Adrenal gland (tissue), 5 donors: ENCODE data around the gene ADD3.

ENCODE experiments used
- POLR2A ChIP-seq, 2 donors: fragments of 450-650 bp; IDR thresholded peaks; one replicate each; pipeline ENCODE4 v1.6.1; 2017; ENCODE audit warnings: antibody characterized with exemption in 2 of 2, mild to moderate bottlenecking in 2 of 2, moderate library complexity in 1 of 2
- TF ChIP-seq, protein P1 (sequence below), 6 experiments: fragments of 450-650 bp in 4 of 6; fragments of 200-600 bp in 2 of 6; sonication (generic) in 1 of 6; IDR thresholded peaks; 1 replicate in 5 of 6; 2 replicates in 1 of 6; pipeline versions ENCODE4 v1.5.1 to v1.8.0; 2016 to 2021; ENCODE audit warnings: antibody characterized with exemption in 6 of 6, mild to moderate bottlenecking in 2 of 6, moderate library complexity in 1 of 6
- donor health status: DM: no; HTN: no; CAD: no.

DNA sequence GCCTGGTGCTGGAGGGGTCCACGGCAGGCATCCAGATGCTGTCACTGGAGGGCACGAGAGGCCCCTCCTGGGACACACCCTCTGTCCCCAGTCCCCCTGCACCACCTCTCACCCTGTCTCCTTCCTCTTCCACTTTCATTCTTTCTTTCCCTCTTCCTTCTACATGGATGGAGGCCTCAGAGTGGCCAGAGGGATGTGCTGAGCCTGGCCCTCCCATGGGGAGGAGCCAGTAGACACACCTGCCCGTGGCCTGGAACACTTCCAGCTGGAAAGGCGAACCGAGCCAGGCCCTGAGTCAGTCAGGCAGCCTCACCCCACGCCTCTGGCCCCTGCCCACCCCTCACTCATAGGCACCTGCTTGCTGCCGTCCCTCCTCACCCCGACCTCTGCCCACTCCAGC, 143.7 kb downstream of the ADD3 start:
- TF ChIP-seq, protein P1, sequence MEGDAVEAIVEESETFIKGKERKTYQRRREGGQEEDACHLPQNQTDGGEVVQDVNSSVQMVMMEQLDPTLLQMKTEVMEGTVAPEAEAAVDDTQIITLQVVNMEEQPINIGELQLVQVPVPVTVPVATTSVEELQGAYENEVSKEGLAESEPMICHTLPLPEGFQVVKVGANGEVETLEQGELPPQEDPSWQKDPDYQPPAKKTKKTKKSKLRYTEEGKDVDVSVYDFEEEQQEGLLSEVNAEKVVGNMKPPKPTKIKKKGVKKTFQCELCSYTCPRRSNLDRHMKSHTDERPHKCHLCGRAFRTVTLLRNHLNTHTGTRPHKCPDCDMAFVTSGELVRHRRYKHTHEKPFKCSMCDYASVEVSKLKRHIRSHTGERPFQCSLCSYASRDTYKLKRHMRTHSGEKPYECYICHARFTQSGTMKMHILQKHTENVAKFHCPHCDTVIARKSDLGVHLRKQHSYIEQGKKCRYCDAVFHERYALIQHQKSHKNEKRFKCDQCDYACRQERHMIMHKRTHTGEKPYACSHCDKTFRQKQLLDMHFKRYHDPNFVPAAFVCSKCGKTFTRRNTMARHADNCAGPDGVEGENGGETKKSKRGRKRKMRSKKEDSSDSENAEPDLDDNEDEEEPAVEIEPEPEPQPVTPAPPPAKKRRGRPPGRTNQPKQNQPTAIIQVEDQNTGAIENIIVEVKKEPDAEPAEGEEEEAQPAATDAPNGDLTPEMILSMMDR (IDR thresholded peaks at IDR 0.05): no peak
- TF ChIP-seq POLR2A (IDR thresholded peaks at IDR 0.05): no peak
